GM18511 (cell line): ENCODE data around the gene CACNA2D3.
"Not testable (repeated sequence)": the region's sequence is repeated elsewhere in the genome, so short reads cannot be mapped to it uniquely, and the experiment has no call there.

Experiments used
- ATAC-seq: cut with Tn5 transposase; IDR thresholded peaks from one replicate; pipeline ENCODE4 v1.9.1; 2021; ENCODE audit warnings: mild to moderate bottlenecking, moderate library complexity; ENCODE audit not compliant: unreplicated experiment

Gene CACNA2D3

GRCh38 chr3:54433846-54434245 lies 311.5 kb downstream of the CACNA2D3 start:
- no peak for ATAC-seq

GRCh38 chr3:54434756-54435155 lies 312.4 kb downstream of the CACNA2D3 start:
- ATAC-seq: no peak

GRCh38 chr3:54437271-54437670 lies 314.9 kb downstream of the CACNA2D3 start:
- ATAC-seq: no peak

- no peak for ATAC-seq
Observed at GRCh38 chr3:54443561-54444161, 321.3 kb downstream of the CACNA2D3 start.

GRCh38 chr3:54445630-54446029 lies 323.3 kb downstream of the CACNA2D3 start:
- ATAC-seq: no peak

GRCh38 chr3:54447427-54447826 lies 325.1 kb downstream of the CACNA2D3 start:
- ATAC-seq: no peak

GRCh38 chr3:54454806-54455205 lies 332.5 kb downstream of the CACNA2D3 start:
- ATAC-seq: no peak

GRCh38 chr3:54458357-54458756 lies 336.0 kb downstream of the CACNA2D3 start:
- no peak for ATAC-seq

- ATAC-seq: not testable (repeated sequence)
Observed at GRCh38 chr3:54464554-54464953, 342.2 kb downstream of the CACNA2D3 start.

- ATAC-seq: no peak
Observed at GRCh38 chr3:54476891-54477290, 354.5 kb downstream of the CACNA2D3 start.

- no peak for ATAC-seq
Observed at GRCh38 chr3:54481606-54482365, 359.4 kb downstream of the CACNA2D3 start.

- no peak for ATAC-seq
Observed at GRCh38 chr3:54484334-54484733, 362.0 kb downstream of the CACNA2D3 start.

GRCh38 chr3:54486317-54486716 lies 364.0 kb downstream of the CACNA2D3 start:
- no peak for ATAC-seq

GRCh38 chr3:54488297-54488696 lies 365.9 kb downstream of the CACNA2D3 start:
- ATAC-seq: no peak

- ATAC-seq: no peak
Observed at GRCh38 chr3:54494209-54494608, 371.9 kb downstream of the CACNA2D3 start.

- no peak for ATAC-seq
Observed at GRCh38 chr3:54506603-54507002, 384.3 kb downstream of the CACNA2D3 start.

- no peak for ATAC-seq
Observed at GRCh38 chr3:54507876-54508460, 385.6 kb downstream of the CACNA2D3 start.

- ATAC-seq: no peak
Observed at GRCh38 chr3:54510506-54510905, 388.2 kb downstream of the CACNA2D3 start.

GRCh38 chr3:54511766-54512365 lies 389.5 kb downstream of the CACNA2D3 start:
- ATAC-seq: no peak

GRCh38 chr3:54514006-54514405 lies 391.7 kb downstream of the CACNA2D3 start:
- ATAC-seq: no peak

GRCh38 chr3:54514416-54514815 lies 392.1 kb downstream of the CACNA2D3 start:
- no peak for ATAC-seq
